ENCODE data around the gene P2RY2.

GRCh38 chr11:73249304-73249703 lies 31.2 kb downstream of the P2RY2 start:
- no peak for TF ChIP-seq CTCF (IDR thresholded peaks at IDR 0.05; ENCODE audit: low read depth, low read length, poor library complexity, severe bottlenecking)
- no peak for TF ChIP-seq EZH2phosphoT487 (IDR thresholded peaks at IDR 0.05; ENCODE audit: borderline replicate concordance, low read length)

All from DOHH2 (cell line).